Measurements from ENCODE around the gene SLC37A1.

SLC37A1 gene

GRCh38 chr21:42527489-42528158 lies 14.0 kb downstream of the SLC37A1 start:
- no peak for DNase-seq (ENCODE audit: low spot score)

DNA sequence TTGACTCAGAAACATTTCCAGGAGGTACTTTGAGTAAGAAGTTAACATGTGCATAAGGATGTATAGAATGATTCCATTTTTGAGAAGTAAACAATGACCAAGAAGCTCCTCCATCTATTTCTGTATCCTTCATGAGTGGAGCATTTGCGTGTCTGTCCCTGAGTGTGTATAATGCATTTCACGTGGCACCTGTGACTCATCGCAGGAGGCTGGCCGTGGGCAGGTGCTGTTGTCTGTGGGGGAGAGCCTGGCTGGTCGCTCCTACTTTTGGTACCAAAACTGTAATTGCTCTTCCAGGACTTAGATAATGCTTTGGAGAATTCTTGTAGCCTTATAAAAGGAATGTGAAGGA lies 16.5 kb downstream of the SLC37A1 start:
- DNase-seq (ENCODE audit: low spot score), result no peak

DNA sequence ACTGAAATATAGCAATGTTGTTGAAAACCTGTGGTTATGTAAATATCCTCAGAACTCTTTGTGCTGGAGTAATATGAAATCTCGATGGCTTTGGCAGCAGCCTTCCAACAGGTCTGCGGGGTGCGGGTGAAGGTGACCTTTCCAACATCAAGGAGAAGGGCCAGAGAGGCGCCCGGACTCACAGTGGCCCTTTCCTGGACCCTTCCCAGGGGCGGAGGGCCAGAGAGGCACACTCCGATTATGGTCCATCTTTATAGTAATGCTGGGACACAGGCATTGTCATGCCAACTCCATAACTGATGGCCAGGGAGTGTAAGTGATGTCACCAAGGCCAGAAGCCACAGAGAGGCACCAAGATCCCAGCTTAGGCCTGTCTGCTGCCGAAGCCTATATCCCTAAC lies 18.1 kb downstream of the SLC37A1 start:
- DNase-seq (ENCODE audit: low spot score), result no peak

DNA sequence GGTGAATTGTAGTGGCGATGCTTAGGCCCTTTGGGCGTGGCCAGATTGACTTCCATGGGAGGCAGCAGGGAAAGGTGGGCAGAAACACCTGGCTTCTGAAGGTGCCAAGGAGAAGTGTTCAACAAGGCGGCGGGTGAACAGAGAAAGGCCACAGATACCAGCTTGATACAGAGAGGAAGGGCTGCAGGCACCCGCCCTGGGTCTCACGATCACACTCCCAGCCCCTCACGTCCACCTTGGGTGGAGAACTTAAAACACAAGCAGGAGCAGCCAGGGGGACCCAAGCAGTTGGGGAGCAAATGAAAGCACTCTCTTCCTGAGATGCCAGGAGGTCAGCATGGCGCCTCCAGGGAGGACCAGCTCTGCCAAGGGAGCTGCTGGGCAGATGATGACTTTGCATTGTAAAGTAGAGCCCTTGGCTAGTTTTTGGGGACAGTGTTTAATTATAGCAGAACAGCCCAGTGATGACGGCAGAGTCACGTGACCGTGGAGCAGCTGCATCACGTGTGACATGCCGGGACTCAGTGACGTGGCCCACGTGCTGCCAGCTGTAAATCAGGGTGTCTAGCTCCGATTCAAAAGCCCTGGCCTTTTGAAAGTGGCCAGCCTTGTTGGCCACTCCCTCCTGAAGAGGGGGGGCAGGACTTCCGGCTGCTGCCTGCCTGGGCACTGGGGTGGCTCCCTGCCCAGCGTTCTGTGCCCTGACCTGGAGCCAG lies 19.0 kb downstream of the SLC37A1 start:
- DNase-seq (ENCODE audit: low spot score), result no peak

GRCh38 chr21:42533306-42533962 lies 19.8 kb downstream of the SLC37A1 start:
- DNase-seq (ENCODE audit: low spot score), result no peak

DNA sequence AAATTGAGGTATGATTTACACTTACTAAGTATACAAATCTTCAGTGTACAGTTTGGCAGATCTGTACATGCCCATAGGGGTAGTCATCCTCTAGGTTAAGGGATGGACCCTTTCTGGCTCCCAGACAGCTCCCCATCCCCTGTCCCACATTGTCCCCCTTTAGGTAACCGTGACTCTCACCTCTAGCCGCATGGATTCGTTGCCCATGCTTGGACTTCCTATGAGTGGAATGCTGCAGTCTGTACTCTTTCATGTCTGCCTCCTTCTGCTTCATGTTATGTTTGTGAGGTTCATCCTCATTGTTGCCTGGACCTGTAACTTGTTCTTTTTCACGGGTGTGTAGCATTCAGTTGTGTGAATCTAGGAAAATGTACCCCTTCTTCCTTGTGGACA lies 20.3 kb downstream of the SLC37A1 start:
- DNase-seq (ENCODE audit: low spot score), result no peak

DNA sequence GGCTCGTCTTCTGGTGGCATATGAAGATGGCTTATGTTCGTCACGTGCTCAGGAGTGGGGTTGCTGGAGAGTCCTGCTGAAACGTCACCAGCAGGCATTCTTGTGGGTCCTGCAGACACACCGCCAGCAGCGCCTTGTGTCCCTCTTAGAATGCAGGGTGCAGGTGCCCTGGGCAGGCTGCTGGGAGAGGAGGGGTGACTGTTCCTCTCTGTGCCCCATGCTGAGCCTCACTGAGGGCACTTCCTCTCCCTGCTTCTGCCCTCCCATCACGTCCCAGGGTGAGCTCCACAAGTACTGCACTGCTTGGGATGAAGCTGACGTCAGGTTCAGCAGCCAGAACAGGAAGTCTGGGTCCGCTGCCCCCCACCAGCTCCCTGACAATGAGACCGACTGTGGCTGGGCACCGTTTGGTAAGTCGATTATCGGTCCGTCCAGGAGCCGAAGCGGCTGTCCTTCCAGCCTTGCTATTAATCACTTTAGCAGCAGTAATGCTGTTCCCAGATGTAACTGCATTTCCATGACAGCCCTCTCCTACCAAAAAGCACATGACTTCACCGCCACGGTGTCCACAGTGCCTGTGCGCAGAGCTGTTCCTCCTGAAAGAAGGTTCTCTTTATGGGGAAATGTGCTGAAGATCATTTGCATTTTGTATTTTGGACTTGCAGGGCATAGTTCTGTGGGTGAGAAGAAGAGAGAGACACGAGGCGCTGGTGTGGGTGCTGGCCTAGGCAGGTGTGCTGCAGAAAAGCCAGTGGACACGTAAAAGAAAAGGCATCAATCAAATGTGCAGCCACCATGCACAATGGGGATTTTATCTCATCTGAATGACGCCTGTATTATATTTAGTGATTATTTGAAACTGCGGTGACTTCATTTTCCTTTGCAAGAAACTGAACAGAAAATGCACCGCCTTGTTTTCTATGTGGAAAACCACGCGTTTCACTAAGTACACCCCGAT lies 21.0 kb downstream of the SLC37A1 start:
- no peak for DNase-seq (ENCODE audit: low spot score)

DNA sequence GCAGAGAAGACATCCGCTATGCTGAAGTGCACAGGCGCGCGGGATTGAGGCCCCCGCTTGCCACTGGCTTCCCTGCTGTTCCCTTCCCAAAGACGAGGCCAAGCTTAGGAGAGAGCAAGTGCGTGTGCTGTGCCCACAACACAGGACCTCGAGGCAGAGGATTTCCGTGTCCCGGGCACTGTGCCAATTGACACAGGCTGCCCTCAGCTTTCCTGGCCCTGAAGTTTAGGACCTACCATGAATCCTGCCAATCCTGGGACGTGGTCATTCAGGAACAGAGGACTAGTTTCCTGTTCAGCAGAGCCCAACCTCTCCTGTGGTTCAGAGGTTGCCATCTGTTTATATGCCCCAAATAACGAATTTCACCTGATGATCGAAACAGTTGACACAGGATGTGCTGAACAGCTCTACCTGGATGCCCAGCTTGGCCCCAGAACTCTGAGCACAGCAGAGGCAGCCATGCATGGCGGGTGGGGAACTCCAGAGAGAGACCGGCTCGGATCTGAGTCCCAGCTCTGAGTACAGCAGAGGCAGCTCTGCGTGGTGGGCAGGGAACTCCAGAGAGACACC lies 22.0 kb downstream of the SLC37A1 start:
- no peak for DNase-seq (ENCODE audit: low spot score)

GRCh38 chr21:42536601-42537000 lies 22.9 kb downstream of the SLC37A1 start:
- DNase-seq (ENCODE audit: low spot score), result no peak

DNA sequence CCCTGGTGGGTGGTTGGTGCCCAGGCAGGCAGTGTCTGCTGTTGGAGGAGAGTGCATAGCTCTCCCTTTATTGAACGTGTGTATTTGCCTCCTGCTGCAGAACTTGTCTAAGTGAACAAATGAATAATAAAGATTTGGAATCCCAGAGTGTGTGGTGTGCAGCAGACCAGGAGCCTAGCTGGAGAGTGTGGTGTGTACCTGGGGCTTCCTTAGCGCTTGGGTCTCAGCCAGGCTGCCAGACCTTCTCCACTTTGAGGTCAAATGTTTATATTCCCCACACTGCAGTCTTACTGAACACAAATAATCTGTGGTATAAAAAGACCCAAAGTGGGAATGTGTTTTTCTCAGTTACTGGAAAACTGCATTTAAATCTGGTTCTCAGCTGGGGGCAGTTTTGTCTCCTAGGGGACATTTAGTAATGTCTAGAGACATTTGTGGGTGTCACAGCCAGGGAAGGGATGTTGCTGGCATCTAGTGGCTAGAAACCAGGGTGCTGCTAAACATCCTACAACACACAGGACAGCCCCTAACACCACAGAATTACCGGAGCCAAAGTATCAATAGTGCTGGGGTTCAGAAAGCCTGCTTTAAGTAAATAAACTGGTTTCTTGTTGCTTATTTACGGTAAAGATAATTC lies 23.6 kb downstream of the SLC37A1 start:
- no peak for DNase-seq (ENCODE audit: low spot score)

GRCh38 chr21:42538479-42539275 lies 25.0 kb downstream of the SLC37A1 start:
- DNase-seq (ENCODE audit: low spot score), result no peak

DNA sequence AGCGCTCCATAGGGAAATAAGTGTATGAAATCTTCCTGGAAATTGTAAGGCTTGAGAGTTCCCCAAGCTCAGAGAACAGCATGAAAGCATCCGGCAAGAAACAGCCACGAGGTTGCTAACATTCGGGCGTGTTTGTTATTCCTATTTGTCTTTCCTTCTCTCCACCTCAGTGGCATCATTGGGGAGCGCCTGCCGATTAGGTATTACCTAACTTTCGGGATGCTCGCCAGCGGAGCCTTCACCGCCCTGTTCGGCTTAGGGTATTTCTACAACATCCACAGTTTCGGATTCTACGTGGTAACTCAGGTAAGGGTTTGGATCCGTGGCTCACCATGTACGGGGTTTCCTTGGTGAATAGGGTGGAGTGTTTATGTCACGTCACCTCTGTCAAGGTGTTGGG lies 25.7 kb downstream of the SLC37A1 start:
- no peak for DNase-seq (ENCODE audit: low spot score)

DNA sequence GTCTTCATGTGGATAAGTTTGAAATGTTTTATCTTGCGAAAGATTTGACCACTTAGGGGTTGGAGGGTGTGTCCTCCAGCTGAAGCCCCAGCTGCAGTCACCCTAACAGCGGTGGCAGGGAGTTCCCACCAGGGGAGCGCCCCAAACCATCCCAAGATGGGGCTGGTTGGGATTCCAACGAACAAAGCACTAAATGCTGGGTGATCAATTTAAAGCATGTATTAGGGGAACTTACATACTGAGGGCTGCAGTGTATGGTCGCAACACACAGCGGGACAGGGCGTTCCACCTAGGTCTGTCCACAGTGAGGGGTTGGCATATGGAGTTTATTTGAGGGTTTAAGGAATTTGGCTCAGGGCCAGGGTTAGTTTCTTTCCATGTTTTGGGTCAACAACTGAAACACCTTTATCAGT lies 26.3 kb downstream of the SLC37A1 start:
- peak; percentile 39 for DNase-seq (ENCODE audit: low spot score)

- no peak for DNase-seq (ENCODE audit: low spot score)
Observed at GRCh38 chr21:42540396-42540795, 26.7 kb downstream of the SLC37A1 start.

GRCh38 chr21:42541174-42541573 lies 27.5 kb downstream of the SLC37A1 start:
- DNase-seq (ENCODE audit: low spot score), result no peak

GRCh38 chr21:42541618-42542017 lies 28.0 kb downstream of the SLC37A1 start:
- DNase-seq (ENCODE audit: low spot score), result no peak

DNA sequence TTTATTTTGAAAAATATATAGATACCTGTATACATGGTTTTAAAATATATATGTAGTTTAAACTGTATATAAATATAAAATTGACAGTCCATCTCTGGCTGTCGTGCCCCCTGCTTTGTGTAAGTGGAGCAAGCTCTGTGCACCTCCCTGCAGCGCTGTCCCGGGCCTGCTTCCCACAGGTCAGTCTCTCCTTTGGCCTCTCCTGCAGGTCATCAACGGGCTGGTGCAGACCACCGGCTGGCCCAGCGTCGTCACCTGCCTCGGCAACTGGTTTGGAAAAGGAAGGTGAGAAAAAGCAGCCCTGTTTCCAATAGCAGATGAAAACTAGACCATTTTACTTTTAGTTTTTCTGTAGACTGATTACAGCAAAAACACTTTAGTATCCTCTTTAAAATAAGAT lies 28.5 kb downstream of the SLC37A1 start:
- DNase-seq (ENCODE audit: low spot score), result no peak

GRCh38 chr21:42542596-42542995 lies 28.9 kb downstream of the SLC37A1 start:
- no peak for DNase-seq (ENCODE audit: low spot score)

DNA sequence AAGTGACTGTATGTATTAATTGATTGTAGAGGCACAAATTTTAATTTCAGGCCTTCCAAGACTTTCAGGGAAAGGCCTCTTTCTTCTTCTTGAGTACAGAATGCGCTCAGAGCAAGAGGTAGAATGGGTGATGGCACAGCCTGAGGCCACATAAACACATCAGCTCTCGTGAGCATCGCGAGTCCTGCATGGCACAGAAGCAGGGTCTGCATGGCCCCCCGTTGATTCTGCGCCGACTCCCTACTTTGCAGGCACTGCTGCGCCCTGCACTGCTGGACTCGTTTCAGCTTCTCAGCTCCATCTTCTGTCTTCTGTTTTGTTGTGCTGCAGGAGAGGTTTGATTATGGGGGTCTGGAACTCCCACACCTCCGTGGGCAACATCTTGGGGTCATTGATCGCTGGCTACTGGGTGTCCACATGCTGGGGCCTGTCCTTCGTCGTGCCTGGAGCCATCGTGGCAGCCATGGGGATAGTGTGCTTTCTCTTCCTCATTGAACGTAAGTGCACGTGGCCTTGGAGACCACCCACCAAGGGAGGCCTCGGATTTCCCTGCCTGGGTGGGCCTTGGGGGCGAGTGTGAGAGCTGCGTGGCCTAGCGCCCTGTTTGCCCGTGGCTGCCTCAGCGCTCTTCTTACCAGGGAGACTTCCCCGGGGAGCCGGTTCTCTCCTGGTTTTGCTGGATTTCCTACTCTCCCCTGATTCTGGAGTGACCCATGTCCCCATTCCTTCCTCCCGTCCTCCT lies 29.6 kb downstream of the SLC37A1 start:
- no peak for DNase-seq (ENCODE audit: low spot score)

GRCh38 chr21:42544544-42544943 lies 30.9 kb downstream of the SLC37A1 start:
- DNase-seq (ENCODE audit: low spot score), result no peak
